Inflammatory macrophage treated with lipopolysaccharide for 1 hour (primary cell): ENCODE results near the gene GOLPH3.
"Not testable (repeated sequence)": the region's sequence is repeated elsewhere in the genome, so short reads cannot be mapped to it uniquely, and the experiment has no call there.

Experiments
- DNase-seq, 2 donors: peaks; one replicate each; pipeline ENCODE4 v3.0.0-alpha.2; 2020 to 2022

The GOLPH3 gene

DNA sequence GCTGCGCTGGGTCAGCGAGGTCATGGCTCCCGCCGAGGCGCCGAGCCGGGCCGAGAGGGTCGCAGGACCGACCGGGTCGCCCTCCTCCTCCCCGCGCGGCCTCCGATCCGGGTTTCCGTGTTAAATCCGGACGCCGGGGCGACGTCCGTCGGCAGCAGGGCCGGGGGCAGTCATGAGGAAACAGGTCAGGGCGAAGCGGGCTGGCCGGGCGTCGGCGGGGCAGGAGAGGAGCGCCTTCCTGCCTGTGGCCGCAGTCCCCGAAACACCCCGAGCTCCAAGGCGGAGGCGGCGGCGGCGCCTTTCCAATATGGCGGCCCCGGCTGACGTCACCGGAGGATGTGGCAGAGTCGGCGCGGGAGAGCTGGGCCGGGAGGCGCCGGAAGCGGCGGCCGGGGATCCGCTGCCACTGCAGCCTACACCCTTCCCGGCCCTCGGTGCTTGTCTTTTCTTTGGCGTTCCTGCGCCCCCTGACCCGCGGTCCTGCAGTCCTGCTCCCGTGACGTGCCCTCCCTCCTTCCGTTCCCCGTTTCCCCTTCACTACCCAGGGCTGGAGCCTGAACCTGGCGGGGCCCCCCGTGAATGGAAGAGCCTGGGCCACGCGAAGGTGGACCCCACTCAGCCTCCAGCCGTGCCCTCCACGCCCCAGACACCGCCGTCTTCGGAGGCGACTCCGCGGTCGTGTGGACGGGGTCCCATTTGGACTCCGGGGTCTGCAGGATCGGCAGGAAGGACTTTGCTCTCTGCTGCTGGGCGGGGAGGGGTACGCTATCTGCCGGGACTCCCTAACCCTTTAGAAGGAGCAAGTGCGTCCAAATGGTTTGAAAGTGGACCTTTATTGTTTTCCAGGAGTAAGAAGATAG, at the start of gene GOLPH3:
GOLPH3 (minus strand) TSS at position 309 of the 860 bp plus-strand sequence; CDS start at position 24, 285 bp downstream.
- peak; percentile 95 for DNase-seq

DNA sequence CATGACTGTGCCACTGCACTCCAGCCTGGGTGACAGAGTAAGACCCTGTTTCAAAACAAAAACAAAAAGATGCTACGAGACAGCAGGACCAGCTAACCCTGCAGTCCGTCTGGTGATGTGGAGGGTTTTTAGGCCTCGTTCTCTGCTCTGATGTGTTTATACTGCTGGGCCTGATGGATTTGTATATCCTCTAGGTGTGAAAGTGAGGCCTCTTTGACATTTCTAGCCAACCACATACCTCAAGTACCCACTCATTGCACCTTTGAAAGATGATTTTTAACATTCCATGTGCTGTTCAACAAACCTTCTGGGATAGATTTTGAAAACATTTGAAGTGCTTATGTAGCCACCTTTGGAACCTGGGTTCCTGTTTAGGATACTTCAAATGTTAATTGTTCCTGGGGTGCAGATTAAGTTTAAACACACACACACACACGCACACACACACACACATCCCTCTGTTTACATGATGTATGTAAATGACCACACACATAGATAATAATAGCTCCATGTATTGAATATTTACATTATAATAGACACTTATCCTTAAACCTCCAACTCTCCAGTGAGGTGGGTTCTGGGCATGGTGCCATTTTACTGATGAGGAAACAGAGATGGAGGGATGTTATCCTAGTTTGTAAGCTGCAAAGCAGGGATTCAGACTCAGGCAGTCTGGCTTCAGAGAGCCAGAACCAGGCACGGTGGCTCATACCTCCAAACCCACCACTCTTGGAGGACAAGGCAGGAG, 48.8 kb upstream of the GOLPH3 start:
- DNase-seq = no peak

DNA sequence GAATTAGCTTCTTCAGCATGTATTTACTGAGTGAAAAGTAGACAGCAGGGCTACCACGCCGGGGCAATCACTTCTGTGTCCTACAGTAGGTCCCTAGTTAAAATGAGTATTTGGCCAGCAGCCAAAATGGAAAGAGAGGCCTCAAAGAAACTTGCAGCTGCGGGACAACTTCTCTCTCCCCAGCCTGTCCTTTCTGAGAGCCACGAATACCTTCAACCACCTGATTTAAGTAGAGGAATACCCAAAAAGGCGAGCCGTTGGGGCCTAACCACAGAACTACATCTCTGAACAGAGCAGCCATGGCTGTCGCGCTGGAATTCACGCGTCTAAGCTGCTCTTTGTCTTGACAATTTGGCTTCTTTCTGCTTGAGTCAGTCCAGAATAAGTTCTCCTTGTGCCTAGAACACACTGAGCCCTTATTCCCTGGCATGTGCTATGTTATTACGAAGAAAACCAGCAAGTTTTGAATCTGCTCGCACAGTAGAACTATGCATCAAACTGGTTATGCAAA, 43.8 kb upstream of the GOLPH3 start:
- no peak for DNase-seq

DNA sequence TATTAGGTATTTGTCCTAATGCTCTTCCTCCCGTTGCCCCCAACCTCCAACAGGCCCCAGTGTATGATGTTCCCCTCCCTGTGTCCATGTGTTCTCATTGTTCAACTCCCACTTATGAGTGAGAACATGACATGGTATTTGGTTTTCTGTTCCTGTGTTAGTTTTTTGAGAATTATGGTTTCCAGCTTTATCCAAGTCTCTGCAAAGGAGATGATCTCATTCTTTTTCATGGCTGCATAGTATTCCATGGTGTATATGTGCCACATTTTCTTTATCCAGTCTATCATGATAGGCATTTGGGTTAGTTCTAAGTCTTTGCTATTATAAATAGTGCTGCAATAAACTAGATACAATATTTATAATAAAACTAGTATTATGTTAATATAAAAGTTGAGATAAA, 40.2 kb upstream of the GOLPH3 start:
- DNase-seq = not testable (repeated sequence)

DNA sequence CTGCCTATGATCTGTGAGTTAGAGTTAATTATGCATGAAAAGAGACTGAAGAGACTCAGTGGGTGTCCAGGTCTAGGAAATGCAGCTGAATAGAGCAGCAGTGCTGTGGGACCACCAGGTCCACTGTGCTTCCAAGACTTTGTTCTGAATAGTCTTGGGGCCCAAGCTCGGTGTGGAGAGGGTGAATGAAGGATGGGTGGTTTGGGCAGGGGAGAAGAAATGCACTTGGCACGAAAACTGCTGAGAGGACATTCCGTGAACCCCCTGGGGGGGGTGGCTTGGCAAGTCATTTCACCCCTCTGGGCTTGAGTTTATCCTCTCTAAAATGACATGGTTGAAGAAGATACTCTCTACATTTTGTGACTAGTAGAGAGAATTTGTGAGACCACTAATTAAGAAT, 36.0 kb upstream of the GOLPH3 start:
- no peak for DNase-seq

DNA sequence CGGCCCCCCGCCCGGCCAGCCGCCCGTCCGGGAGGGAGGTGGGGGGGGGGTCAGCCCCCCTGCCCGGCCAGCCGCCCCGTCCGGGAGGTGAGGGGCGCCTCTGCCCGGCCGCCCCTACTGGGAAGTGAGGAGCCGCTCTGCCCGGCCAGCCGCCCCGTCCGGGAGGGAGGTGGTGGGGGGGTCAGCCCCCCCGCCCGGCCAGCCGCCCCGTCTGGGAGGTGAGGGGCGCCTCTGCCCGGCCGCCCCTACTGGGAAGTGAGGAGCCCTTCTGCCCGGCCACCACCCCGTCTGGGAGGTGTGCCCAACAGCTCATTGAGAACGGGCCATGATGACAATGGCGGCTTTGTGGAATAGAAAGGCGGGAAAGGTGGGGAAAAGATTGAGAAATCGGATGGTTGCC, 34.7 kb upstream of the GOLPH3 start:
- DNase-seq = not testable (repeated sequence)

DNA sequence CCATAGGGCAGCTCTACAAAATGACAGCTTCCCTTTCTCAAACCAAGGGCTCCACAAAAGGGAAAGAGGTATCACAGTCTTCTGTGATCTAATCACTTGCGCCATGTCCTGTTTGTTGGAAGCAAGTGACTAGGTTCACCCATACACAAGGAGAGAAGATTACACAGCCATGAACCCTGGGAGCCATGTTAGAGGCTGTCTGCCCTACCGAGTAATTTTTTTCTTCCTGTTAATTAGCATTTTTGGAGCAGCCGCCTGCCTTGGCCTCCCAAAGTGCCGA, 33.2 kb upstream of the GOLPH3 start:
- DNase-seq = peak; percentile 64 to 71

DNA sequence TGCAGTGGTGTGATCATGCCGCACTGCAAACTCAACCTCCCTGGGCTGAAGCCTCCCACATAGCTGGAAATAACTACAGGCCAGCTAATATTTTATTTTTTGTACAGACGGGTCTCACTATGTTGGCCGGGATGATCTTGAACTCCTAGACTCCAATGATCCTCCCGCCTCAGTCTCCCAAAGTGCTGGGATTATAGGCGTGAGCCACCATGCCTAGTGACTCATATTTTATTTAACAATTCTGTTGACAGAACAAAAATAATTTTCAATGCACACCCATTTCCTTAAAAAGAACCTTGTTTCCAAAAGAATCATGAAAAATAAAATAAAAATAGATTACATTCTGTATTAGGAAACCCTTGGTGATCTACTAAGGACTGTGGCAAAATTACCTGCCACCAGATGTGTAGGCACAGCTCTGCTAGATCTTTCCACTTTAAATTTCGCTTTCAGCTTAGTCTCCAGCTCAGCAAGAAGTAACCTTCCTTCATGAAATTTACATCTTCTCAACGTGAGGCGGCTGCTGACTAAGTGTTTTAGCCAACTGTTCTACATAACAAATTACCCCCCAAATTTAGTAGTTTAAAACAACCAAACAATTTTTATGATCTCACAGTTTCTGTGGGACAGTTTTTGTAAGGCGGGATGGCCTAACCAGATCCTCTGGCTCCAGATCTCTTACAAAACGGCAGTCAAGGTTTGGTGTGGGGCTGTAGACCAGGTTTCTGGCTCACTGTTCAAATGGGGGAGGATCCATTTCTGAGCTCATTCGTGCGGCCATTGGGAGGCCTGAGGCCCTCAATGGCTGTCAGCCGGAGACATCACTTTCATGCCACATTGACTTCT, 32.6 kb upstream of the GOLPH3 start:
- DNase-seq = no peak

DNA sequence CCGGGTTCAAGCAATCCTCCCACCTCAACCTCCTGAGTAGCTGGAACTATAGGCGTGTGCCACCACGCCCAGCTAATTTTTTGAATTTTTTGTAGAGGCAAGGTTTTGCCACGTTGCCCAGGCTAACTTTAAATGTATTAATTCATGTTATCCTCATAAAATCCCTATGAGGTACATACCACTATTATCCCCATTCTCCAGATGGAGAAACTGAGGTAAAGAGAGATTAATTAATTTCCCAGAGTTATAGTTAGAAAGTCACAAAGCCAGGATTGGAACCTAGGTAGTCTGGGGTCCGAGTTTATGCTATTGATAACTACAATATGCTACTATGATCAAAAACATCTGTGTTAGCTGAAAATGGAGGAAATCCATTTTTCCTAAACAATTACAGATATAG, 31.9 kb upstream of the GOLPH3 start:
- DNase-seq = no peak

DNA sequence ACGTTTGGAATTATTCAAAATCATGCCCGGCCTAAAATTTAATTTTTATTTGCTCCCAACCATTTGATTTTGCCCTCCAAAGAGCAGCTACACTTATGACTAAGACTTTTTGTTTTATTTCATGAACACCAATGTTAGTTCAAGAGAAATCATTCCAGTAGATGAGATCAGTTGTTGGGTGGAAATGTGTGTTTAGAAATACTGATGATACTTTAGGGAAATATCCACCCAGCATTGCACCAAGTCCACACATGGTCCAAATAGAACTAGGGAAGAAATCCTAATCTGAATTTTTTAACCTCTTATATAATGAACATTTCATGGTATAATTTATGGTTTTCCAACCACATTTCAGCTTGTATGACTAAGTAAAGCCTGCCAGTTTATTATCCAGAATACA, 28.3 kb upstream of the GOLPH3 start:
- DNase-seq = peak in 1 of 2 donors; percentile 61

DNA sequence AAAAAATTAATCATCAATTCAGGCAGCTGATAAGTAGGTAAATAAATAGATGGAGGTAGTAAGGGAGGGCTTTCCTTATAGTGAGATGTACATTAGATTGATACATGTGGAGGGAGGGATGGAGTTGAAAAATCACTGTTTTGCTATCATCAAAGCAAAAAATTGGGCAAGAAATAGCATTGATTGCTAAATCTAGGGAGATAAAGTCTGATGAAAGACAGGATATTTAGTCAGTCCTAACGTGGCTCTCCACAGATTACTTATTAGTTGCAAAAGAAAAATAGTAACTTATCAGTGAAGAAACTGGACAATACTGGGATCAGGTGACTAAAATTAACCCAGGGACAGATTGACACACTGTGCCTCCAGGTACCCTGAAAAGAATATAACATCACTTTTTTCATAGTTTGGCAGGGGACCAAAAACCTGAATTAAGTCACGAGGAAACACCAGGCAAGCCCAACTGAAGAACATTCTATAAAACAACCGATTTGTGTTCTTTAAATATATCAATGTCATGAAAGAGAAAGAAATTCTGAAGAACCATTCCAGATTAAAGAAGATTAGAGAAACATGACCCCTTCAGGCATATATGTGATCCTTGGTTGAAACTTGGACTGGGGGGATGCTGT, 27.1 kb upstream of the GOLPH3 start:
- DNase-seq = peak; percentile 69 to 71

DNA sequence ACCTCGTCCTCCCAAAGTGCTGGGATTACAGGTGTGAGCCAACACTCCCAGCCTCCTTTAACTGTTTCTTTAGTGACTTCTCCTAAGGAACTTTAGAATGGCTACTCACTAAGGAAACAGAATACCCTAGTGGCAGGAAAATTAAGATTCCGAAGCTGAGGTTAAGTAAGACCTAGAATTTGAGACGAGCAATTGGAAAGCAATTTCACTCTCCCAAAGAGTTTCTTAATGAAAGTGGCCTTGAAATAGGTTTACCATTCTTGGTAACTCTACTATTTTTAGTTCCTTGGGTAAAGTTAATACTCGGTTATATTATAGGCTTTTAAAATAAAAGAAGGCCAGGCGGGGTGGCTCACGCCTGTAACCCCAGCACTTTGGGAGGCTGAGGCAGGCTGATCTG, 22.9 kb upstream of the GOLPH3 start:
- no peak for DNase-seq

DNA sequence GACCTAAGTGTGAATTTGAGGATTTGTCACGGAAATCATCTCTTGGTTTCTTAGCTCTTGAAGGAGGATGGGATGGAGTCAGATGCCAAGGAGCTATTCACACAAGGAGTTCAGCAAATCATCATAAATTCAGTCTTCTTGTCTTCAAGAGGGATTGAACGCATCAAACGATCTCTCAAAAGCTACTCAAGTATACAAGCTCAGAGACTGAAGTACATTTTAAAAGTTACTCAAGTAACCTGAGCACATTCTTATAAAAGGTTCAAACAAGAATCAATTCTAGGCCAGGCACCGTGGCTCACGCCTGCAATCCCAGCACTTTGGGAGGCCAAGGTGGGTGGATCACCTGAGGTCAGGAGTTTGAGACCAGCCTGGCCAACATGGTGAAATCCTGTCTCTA, 21.1 kb upstream of the GOLPH3 start:
- no peak for DNase-seq

DNA sequence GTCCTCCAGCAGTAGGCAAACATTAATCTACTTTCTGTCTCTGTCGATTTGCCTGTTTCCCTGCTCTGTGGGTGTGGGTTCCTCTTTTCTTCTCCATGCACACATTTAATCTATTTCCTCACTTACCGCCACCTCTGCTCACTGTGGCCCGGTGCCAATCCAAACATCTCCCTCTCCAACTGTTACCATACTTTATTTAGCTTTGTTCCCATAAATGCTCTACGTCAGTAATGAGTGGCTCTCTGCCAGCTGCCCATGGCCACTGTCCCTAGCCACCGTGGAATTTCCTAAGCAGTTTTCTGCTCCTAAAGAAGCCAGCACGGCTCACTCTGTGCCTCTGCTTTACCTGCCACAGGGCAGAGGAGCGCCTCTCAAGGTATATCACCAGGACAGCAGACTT, 19.5 kb upstream of the GOLPH3 start:
- peak; percentile 71 to 74 for DNase-seq

DNA sequence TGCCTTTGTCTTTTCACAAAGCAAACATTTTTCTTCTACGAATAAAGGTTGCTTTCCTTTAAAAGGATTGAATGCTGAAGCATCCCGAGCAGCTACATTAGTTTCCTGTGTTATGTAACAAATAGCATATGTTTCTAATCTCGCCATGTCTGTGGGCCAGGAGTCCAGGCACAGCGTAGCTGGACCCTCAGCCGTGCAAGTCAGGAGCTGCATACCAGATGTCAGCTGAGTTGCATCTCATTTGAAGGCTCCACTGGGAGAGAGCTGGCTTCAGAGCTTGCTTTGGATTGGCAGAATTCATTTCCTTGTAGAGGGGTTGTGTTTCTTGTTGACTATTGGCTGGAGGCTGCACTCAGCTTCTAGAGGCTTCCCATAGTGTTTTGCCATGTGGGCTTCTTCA, 16.0 kb upstream of the GOLPH3 start:
- no peak for DNase-seq

DNA sequence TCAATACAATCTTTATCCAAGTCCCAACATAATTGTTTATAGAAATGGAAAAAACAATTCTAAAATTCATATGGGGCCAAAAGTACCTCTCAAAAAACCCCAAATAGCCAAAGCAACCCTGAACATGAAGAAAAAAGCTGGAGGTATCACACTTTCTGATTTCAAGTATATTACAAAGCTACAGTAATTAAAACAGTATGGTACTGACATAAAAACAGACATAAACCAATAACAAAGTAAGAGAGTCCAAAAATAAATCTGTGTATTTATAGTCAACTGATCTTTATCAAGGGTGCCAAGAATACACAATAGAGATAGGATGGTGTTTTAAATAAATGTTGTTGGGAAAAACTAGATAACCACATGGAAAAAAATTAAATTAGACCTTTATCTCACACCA, 13.6 kb upstream of the GOLPH3 start:
- no peak for DNase-seq

DNA sequence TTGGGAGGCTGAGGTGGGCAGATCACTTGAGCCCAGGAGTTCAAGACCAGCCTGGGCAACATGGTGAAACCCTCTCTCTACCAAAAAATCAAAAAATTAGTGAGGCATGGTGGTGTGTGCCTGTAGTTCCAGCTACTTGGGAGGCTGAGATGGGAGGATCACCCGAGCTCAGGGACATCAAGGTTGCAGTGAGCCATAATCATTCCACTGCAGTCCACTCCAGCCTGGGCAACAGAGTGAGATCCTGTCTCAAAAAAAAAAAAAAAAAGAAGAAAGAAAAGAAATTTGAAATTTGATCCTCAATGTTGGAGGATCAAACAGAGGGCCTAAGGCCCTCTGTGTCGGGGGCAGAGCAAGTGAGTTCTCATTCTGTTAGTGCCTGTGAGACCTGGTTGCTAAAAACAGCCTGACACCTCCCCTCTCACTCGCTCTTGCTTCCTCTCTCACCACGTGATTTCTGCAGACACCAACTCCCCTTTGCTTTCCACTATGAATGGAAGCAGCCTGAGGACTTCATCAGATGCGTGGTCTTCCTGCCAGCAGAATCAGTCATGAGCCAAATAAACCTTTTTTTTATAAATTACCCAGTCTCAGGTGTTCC, 8.4 kb upstream of the GOLPH3 start:
- DNase-seq = no peak

DNA sequence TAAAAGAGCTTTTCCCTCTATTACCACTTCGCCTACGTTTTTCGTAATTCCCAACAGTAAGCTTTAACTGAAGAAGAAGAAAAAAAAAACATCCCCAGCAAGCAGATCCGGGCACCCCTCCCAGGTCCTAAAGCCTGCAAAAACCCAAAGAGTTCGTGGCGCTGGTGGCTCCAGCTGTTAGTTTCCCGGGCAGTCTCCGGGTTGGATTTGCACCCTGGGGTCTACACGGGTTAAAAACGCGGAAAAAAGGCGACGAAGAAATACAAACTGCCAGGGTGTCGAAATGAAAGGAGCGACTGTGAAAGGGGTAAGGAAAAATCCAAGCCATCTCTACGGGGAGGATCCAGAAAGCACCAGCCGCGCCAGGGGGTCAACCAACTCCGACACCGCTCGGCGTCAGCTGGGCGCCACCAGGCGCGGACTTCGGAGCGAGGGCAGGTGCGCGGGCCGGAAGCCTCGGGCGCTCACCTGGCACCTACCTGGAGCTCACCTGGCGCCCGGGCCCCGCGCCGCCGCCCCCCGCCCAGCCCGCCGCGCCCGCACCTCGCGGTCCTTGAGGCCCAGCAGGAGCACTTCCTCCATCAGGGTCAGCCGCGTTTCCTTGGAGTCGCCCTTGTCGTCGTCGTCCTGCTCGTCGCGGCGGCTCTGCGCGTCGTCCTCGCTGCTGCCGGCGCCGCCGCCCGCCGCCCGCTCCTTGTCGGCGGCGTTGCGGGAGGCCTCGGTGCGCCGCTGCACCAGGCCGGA, 680 bp downstream of the GOLPH3 start:
- DNase-seq = peak; percentile 30 to 36

DNA sequence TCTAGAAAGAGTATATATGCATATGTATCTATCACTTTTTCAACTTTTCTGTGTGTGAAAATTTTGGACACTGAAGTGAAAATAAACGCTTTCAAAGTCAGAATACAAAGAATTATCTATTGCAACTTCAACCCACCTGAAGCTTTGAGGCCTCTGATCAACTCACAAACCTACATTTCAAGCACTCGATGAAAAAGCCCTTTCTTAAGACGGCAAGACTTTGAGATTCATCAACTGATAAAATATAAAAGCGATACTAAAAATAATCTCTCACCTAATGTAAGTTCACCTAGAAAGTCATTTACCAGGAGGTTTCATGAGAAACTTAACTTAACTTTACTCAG, 1.2 kb downstream of the GOLPH3 start:
- DNase-seq = no peak

DNA sequence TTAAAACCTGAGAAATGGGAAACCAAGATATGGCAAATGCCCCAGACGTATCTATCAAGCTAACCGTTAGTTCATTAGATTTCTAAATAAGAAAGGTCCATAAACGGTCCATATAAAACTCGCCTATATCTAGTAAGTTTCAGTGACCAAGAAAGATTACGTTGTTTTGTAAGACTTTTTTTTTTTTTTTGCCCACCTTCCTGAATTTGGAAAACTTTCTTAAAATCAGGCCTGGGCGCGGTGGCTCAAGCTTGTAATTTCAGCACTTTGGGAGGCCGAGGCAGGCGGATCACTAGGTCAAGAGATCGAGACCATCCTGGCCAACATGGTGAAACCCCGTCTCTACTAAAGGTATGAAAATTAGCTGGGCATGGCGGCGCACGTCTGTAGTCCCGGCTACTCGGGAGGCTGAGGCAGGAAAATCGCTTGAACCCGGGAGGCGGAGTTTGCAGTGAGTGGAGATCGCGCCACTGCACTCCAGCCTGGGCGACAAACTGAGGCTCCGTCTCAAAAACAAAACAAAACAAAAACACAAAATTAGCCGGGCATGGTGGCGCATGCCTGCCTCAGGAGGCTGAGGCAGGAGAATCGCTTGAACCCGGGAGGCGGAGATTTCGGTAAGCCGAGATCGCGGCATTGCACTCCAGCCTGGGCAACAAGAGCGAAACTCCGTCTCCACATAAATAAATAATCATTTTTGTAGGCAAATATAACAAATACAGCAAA, 1.8 kb downstream of the GOLPH3 start:
- DNase-seq = not testable (repeated sequence)
